Duodenal mucosa (tissue), 2 donors: ENCODE measurements around the gene CMTM5.

Source experiments
- H3K27ac ChIP-seq: one replicate; pipeline ENCODE4 v1.7.0; 2013; ENCODE audit warnings: low read depth, low read length
- H3K27me3 ChIP-seq, 2 donors: one replicate each; pipeline ENCODE4 v1.7.0; 2013; ENCODE audit warnings: low read length in 2 of 2, control low read depth in 1 of 2; ENCODE audit not compliant: insufficient read depth in 2 of 2, control insufficient read depth in 1 of 2
- H3K36me3 ChIP-seq, 2 donors: one replicate each; pipeline ENCODE4 v1.7.0; 2013; ENCODE audit warnings: low read length in 2 of 2, control low read depth in 1 of 2; ENCODE audit not compliant: insufficient read depth in 2 of 2, control insufficient read depth in 1 of 2
- H3K4me1 ChIP-seq, 2 donors: one replicate each; pipeline ENCODE4 v1.7.0; 2013; ENCODE audit warnings: low read length in 2 of 2, control low read depth in 1 of 2; ENCODE audit not compliant: insufficient read depth in 2 of 2, control insufficient read depth in 1 of 2
- H3K4me3 ChIP-seq, 2 donors: one replicate each; pipeline ENCODE4 v1.7.0; 2013; ENCODE audit warnings: low read length in 2 of 2, low read depth in 1 of 2
- H3K9ac ChIP-seq, 2 donors: one replicate each; pipeline ENCODE4 v1.7.0; 2013; ENCODE audit warnings: low read length in 2 of 2, low read depth in 1 of 2
- H3K9me3 ChIP-seq, 2 donors: one replicate each; pipeline ENCODE4 v1.7.0; 2013; ENCODE audit warnings: low read length in 2 of 2, control low read depth in 1 of 2; ENCODE audit not compliant: control insufficient read depth in 1 of 2

Gene CMTM5

GRCh38 chr14:23377573-23378563 lies 1.0 kb downstream of the CMTM5 start:
- Histone ChIP-seq H3K36me3 (no peaks in the 10 kb centered on the region), H3K9ac (no peak overlapping the region), H3K4me3 (no peak overlapping the region), H3K27ac (no peak overlapping the region), H3K27me3 (no peaks in the 10 kb centered on the region), H3K9me3 (no peaks in the 10 kb centered on the region), H3K4me1 (peaks cover 11 to 14% of the 10 kb centered on the region in 2 donors)

- Histone ChIP-seq H3K4me3 (no peak overlapping the region), H3K9ac (no peak overlapping the region), H3K27me3 (no peaks in the 10 kb centered on the region), H3K4me1 (peaks cover 11 to 14% of the 10 kb centered on the region in 2 donors), H3K27ac (no peak overlapping the region), H3K36me3 (no peaks in the 10 kb centered on the region), H3K9me3 (no peaks in the 10 kb centered on the region)
These were observed 1.9 kb downstream of the CMTM5 start for GRCh38 chr14:23378612-23379220.

DNA sequence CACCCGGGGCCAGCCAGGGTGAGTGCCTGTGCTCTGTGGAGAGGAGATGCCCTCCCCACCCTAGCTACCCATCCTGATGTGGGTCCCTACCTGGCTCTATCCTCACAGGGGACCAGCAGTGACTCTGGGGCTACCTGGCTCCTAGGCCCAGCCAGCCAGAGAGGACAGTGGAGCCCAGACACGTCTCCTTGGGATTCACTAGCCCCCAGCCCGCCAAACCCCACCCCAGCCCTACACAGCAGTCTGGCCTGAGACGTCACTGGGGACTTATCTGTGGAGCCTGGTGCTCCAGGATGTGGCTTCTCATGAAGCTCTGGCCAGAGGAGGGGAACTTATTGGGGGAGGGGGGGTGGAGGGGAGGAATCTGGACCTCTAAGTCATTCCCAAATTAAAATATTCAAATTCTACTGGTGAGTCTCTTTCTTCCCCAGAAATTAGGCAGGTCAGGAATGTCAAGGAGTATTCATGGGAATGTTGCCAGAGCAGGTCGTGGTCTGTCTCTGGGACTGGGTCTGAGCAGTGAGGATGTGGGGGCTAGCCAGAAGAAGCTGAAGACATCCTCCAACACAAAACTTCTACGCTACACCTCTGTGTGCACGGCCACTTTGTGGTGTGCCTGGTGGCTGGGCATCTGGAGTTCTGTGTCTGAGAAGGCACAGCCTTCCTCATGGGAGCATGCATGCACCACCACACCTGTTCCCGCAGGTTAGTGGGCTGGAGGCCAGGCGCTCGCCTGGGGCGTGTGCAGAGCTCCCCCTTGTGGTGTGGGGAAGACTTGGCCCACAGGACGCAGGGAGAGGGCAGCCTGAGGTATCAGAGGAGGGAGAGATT lies 2.7 kb downstream of the CMTM5 start:
- Histone ChIP-seq H3K36me3 (no peaks in the 10 kb centered on the region), H3K27me3 (no peaks in the 10 kb centered on the region), H3K9me3 (no peaks in the 10 kb centered on the region), H3K27ac (no peak overlapping the region), H3K9ac (no peak overlapping the region), H3K4me3 (no peak overlapping the region), H3K4me1 (peaks cover 11 to 14% of the 10 kb centered on the region in 2 donors)

- H3K27ac ChIP-seq: no peak overlapping the region
- no peaks in the 10 kb centered on the region for H3K36me3 ChIP-seq
- peak overlapping the region in 1 of 2 donors; percentile 38 for H3K4me3 ChIP-seq
- H3K9me3 ChIP-seq: no peaks in the 10 kb centered on the region
- H3K4me1 ChIP-seq: peaks cover 11 to 14% of the 10 kb centered on the region in 2 donors
- no peaks in the 10 kb centered on the region for H3K27me3 ChIP-seq
- peak overlapping the region in 1 of 2 donors; percentile 18 for H3K9ac ChIP-seq
These were observed 3.5 kb downstream of the CMTM5 start for GRCh38 chr14:23380197-23380914.

GRCh38 chr14:23380976-23381375 lies 4.1 kb downstream of the CMTM5 start:
- no peaks in the 10 kb centered on the region for H3K9me3 ChIP-seq
- H3K36me3 ChIP-seq: no peaks in the 10 kb centered on the region
- no peaks in the 10 kb centered on the region for H3K27me3 ChIP-seq
- no peak overlapping the region for H3K27ac ChIP-seq
- peaks cover 11 to 14% of the 10 kb centered on the region in 2 donors for H3K4me1 ChIP-seq
- H3K9ac ChIP-seq: no peak overlapping the region
- H3K4me3 ChIP-seq: no peak overlapping the region

- Histone ChIP-seq H3K27me3 (no peaks in the 10 kb centered on the region), H3K4me1 (peaks cover 11 to 14% of the 10 kb centered on the region in 2 donors), H3K9me3 (no peaks in the 10 kb centered on the region), H3K9ac (no peak overlapping the region), H3K36me3 (no peaks in the 10 kb centered on the region), H3K27ac (no peak overlapping the region), H3K4me3 (no peak overlapping the region)
These were observed 5.0 kb downstream of the CMTM5 start for GRCh38 chr14:23381871-23382270.

DNA sequence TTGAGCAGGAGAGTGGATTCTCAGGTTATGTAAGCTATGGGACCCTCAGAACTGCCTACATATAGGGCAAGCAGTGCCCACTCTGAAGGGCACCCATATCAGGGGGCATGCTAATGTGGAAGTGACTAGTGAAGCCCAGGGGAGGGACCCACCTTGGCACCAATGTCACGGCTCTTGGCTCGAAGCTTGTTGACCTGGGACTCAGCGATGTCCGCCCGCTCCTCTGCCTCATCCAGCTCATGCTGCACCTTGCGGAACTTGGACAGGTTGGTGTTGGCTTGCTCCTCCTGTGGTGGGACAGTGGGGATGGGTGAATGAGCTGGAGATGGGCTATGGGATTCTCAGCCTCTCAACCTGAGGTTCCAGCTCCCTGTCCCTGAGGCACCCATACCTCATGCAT lies 5.4 kb downstream of the CMTM5 start:
- no peak overlapping the region for H3K4me3 ChIP-seq
- no peaks in the 10 kb centered on the region for H3K36me3 ChIP-seq
- no peaks in the 10 kb centered on the region for H3K9me3 ChIP-seq
- no peak overlapping the region for H3K9ac ChIP-seq
- H3K27me3 ChIP-seq: no peaks in the 10 kb centered on the region
- H3K4me1 ChIP-seq: peaks cover 11 to 14% of the 10 kb centered on the region in 2 donors
- H3K27ac ChIP-seq: no peak overlapping the region

GRCh38 chr14:23382731-23383440 lies 6.0 kb downstream of the CMTM5 start:
- no peak overlapping the region for H3K9ac ChIP-seq
- H3K27me3 ChIP-seq: no peaks in the 10 kb centered on the region
- H3K36me3 ChIP-seq: no peaks in the 10 kb centered on the region
- H3K27ac ChIP-seq: no peak overlapping the region
- no peak overlapping the region for H3K4me3 ChIP-seq
- no peaks in the 10 kb centered on the region for H3K9me3 ChIP-seq
- H3K4me1 ChIP-seq: peaks cover 11 to 14% of the 10 kb centered on the region in 2 donors
